GM21390 (cell line): ENCODE measurements around the gene MLH1.
A peak's percentile ranks its signal among the peaks of the same experiment; 100 is the strongest.
"Not testable (repeated sequence)": the region's sequence is repeated elsewhere in the genome, so short reads cannot be mapped to it uniquely, and the experiment has no call there.

Source experiments
- ATAC-seq: cut with Tn5 transposase; IDR thresholded peaks from one replicate; pipeline ENCODE4 v1.9.1; 2021; ENCODE audit not compliant: unreplicated experiment

MLH1 gene

GRCh38 chr3:36993326-36994283 lies at the start of gene MLH1:
TSS of gene MLH1 (plus strand) at chr3:36993518. CDS start at chr3:36993548, 30 bp downstream.
- ATAC-seq, result peak; percentile 91

- ATAC-seq, result no peak
Measured at GRCh38 chr3:36943601-36944000, 49.7 kb upstream of the MLH1 start.

- peak; percentile 66 for ATAC-seq
Measured at GRCh38 chr3:36944012-36944640, 49.2 kb upstream of the MLH1 start.

GRCh38 chr3:36944641-36945270 lies 48.6 kb upstream of the MLH1 start, which contains the start of gene TRANK1:
TSS of gene TRANK1 (minus strand) at chr3:36945054. CDS start at chr3:36944809, 245 bp downstream.
- peak; percentile 66 for ATAC-seq

- no peak for ATAC-seq
Measured at GRCh38 chr3:36945333-36945980, 47.9 kb upstream of the MLH1 start.

- ATAC-seq, result not testable (repeated sequence)
Measured at GRCh38 chr3:36947814-36948213, 45.5 kb upstream of the MLH1 start.

- no peak for ATAC-seq
Measured at GRCh38 chr3:36954452-36955134, 38.7 kb upstream of the MLH1 start.

GRCh38 chr3:36956155-36956554 lies 37.2 kb upstream of the MLH1 start:
- no peak for ATAC-seq

GRCh38 chr3:36957063-36957462 lies 36.3 kb upstream of the MLH1 start:
- no peak for ATAC-seq

GRCh38 chr3:36957862-36958686 lies 35.2 kb upstream of the MLH1 start:
- ATAC-seq, result no peak

- ATAC-seq, result no peak
Measured at GRCh38 chr3:36959821-36960220, 33.5 kb upstream of the MLH1 start.

GRCh38 chr3:36960502-36960901 lies 32.8 kb upstream of the MLH1 start:
- ATAC-seq, result no peak

- ATAC-seq, result not testable (repeated sequence)
Measured at GRCh38 chr3:36963008-36963407, 30.3 kb upstream of the MLH1 start.

GRCh38 chr3:36964331-36964730 lies 29.0 kb upstream of the MLH1 start:
- no peak for ATAC-seq

GRCh38 chr3:36964817-36965216 lies 28.5 kb upstream of the MLH1 start:
- peak; percentile 54 for ATAC-seq

GRCh38 chr3:36965440-36965839 lies 27.9 kb upstream of the MLH1 start:
- no peak for ATAC-seq

GRCh38 chr3:36969085-36969484 lies 24.2 kb upstream of the MLH1 start:
- ATAC-seq, result no peak

- ATAC-seq, result peak; percentile 99
Measured at GRCh38 chr3:36969540-36970432, 23.5 kb upstream of the MLH1 start.

- no peak for ATAC-seq
Measured at GRCh38 chr3:36972163-36972562, 21.2 kb upstream of the MLH1 start.
